ENCODE measurements around the gene C1RL. TPM values are rescaled to one million over a fixed set of nuclear protein-coding genes. Genes with fewer than 3 reads are reported as not detected.

Gene C1RL
- total RNA-seq, 1 donor from 2014 or later = 8.1 TPM

DNA sequence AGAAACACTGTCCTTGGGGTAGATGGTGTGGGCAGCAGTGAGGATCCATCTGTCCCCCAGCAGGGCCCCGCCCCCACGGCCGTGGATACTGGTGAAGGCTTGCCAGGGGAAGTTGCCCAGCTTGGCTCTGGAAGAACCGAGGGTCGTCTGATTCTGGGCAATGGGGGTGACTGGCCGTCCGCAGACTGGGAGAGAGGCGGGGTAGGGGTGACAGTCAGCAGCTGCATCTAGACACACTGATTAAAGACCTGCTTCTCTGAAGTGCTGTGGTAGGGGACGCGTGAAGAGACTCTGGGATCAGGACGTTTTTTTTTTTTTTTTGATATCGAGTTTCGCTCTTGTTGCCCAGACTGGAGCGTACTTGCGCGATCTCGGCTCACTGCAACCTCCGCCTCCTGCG is 12.0 kb downstream of the C1RL start:
- TF ChIP-seq, protein P1, sequence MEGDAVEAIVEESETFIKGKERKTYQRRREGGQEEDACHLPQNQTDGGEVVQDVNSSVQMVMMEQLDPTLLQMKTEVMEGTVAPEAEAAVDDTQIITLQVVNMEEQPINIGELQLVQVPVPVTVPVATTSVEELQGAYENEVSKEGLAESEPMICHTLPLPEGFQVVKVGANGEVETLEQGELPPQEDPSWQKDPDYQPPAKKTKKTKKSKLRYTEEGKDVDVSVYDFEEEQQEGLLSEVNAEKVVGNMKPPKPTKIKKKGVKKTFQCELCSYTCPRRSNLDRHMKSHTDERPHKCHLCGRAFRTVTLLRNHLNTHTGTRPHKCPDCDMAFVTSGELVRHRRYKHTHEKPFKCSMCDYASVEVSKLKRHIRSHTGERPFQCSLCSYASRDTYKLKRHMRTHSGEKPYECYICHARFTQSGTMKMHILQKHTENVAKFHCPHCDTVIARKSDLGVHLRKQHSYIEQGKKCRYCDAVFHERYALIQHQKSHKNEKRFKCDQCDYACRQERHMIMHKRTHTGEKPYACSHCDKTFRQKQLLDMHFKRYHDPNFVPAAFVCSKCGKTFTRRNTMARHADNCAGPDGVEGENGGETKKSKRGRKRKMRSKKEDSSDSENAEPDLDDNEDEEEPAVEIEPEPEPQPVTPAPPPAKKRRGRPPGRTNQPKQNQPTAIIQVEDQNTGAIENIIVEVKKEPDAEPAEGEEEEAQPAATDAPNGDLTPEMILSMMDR (IDR thresholded peaks at IDR 0.05; ENCODE audit: borderline replicate concordance) = no peak
- peaks cover 17% of the 10 kb centered on the region for H3K36me3 ChIP-seq
- no peak overlapping the region for H3K4me3 ChIP-seq
- H3K27me3 ChIP-seq (ENCODE audit: low read depth) = no peaks in the 10 kb centered on the region
- no peaks in the 10 kb centered on the region for H3K9me3 ChIP-seq (replicated peaks)
- no peak for DNase-seq
- intact Hi-C loops (cut with micrococcal nuclease) = no loop called here
- peaks cover 11% of the 10 kb centered on the region for H3K4me1 ChIP-seq
- no peak overlapping the region for H3K27ac ChIP-seq (replicated peaks)

DNA sequence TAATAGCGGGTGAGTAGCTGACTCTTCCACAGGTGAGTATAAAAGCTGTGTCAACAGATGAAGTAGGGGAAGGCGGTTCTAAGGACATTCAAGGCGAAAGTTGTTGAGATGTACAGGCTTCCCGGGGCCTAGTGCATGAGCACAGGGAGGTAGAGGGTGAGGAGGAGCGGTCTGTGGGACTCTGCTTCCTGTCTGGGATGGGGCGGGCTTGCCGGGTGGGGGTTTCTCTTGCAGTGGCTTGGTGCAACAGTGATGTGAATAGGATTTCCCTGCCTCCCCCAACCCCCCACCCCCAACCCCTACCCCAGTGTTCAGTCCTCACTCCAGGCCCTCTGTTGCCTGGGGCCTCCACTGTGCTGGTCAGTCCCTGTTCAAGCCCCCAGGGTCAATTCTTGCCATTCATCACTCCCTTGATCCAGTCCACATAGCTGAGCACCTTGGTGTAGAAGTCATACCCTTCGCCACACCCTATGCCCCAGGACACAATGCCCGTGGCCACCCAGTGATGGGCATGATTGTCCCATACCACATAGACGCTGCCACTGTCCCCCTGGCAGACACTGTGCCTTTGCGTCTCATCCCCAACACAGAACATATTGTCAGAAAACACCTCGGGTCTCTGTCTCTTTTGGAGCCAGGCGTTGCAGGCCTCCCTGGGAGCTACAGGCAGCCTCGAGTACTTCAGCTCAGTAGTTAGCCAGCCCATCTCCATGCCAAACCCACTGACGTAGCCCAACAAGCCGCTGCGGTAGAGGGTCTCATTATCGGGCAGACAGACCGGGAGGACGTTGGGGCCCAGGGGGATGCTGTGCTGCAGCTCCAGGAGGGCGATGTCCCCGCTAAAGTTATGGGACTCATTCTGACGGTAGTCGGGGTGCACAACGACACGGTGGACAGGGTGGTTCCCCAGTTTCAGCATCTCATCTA is 12.7 kb downstream of the C1RL start:
- H3K27me3 ChIP-seq (ENCODE audit: low read depth) = no peaks in the 10 kb centered on the region
- intact Hi-C loops (cut with micrococcal nuclease) = no loop called here

DNA sequence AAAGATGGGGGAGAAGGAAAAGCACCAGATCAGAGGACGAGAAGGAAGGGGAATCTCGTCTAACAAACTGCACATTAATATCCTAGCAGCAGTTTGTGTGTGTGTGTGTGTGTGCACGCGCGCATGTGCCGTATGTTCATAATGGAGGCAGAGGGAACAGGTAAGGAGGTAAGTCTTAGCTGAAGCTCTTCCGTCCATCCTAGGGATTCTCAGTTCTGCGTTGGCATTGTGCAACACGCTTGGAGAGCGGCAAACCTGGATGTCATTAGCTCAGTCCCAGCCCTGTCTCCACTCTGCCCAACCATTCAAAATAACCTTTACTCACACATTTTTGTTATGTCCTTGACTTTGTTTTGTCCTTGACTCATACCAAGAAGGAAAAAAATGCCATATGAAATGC is 15.1 kb downstream of the C1RL start:
- TF ChIP-seq, protein P1 (IDR thresholded peaks at IDR 0.05; ENCODE audit: borderline replicate concordance) = no peak
- no peak for DNase-seq
- peaks cover 17% of the 10 kb centered on the region for H3K36me3 ChIP-seq
- intact Hi-C loops (cut with micrococcal nuclease) = no loop called here
- no peaks in the 10 kb centered on the region for H3K9me3 ChIP-seq (replicated peaks)
- H3K27ac ChIP-seq (replicated peaks) = no peak overlapping the region
- peaks cover 26% of the 10 kb centered on the region for H3K4me1 ChIP-seq
- H3K4me3 ChIP-seq = no peak overlapping the region
- H3K27me3 ChIP-seq (ENCODE audit: low read depth) = no peaks in the 10 kb centered on the region

More for the DNA sequence above, 12.7 kb downstream of the C1RL start:
- Histone ChIP-seq H3K36me3 (peaks cover 17% of the 10 kb centered on the region), H3K4me1 (peaks cover 15% of the 10 kb centered on the region), H3K4me3 (no peak overlapping the region), H3K9me3 (replicated peaks) (no peaks in the 10 kb centered on the region), H3K27ac (replicated peaks) (no peak overlapping the region)
- TF ChIP-seq, protein P1 (IDR thresholded peaks at IDR 0.05; ENCODE audit: borderline replicate concordance) = no peak
- DNase-seq = no peak

DNA sequence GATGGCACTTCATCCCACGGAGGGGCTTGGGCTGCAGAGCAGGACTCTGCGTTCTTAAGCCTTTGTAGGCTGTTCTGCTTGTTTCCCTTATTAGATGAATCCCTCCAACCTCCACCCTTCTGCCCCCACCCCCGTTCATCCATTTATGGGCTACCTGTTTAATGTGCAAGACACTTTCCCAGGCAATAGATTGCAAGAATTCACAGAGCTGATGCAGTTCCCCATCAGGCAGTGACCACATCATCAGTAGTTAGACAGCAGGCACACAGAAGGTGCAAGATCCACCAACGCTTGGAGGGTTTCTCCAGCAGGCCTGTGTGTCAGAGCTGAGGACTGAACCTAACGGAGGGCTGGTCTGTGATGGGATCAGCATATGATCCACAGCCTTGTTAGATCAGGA is 15.5 kb downstream of the C1RL start:
- no peak overlapping the region for H3K4me3 ChIP-seq
- H3K27me3 ChIP-seq (ENCODE audit: low read depth) = no peaks in the 10 kb centered on the region
- H3K9me3 ChIP-seq (replicated peaks) = no peaks in the 10 kb centered on the region
- H3K27ac ChIP-seq (replicated peaks) = no peak overlapping the region
- TF ChIP-seq, protein P1 (IDR thresholded peaks at IDR 0.05; ENCODE audit: borderline replicate concordance) = no peak
- intact Hi-C loops (cut with micrococcal nuclease) = no loop called here
- H3K4me1 ChIP-seq = peaks cover 26% of the 10 kb centered on the region
- H3K36me3 ChIP-seq = peaks cover 19% of the 10 kb centered on the region
- DNase-seq = no peak

DNA sequence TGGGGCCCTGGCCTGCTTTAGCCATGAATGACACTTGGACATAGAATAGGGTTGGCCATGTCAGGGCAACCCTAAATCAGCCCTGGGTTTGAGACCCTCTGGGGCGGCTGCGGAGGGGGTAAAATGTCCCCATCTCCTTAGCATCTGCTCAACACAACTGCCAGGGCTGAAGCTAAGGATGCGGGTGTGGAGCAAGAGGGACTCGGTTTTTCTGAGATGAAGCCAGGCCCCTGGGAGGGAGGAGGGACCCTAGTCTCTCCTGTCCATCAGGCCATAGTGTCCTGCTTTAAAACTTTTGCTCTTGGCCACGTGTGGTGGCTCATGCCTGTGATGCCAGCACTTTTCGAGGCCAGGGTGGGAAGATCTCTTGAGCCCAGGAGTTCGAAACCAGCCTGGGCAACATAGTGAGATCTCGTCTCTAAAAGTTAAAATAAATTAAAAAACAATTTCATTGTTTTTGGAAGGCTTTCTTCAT is 16.0 kb downstream of the C1RL start:
- no peaks in the 10 kb centered on the region for H3K27me3 ChIP-seq (ENCODE audit: low read depth)
- intact Hi-C loops (cut with micrococcal nuclease) = no loop called here
- H3K27ac ChIP-seq (replicated peaks) = peak overlapping the region; percentile 74
- no peak for DNase-seq
- peaks cover 26% of the 10 kb centered on the region for H3K4me1 ChIP-seq
- H3K4me3 ChIP-seq = no peak overlapping the region
- TF ChIP-seq, protein P1 (IDR thresholded peaks at IDR 0.05; ENCODE audit: borderline replicate concordance) = no peak
- H3K36me3 ChIP-seq = peaks cover 17% of the 10 kb centered on the region
- no peaks in the 10 kb centered on the region for H3K9me3 ChIP-seq (replicated peaks)
